ENCODE measurements around the gene SETBP1.
A peak's percentile ranks its signal among the peaks of the same experiment; 100 is the strongest.

The SETBP1 gene

DNA sequence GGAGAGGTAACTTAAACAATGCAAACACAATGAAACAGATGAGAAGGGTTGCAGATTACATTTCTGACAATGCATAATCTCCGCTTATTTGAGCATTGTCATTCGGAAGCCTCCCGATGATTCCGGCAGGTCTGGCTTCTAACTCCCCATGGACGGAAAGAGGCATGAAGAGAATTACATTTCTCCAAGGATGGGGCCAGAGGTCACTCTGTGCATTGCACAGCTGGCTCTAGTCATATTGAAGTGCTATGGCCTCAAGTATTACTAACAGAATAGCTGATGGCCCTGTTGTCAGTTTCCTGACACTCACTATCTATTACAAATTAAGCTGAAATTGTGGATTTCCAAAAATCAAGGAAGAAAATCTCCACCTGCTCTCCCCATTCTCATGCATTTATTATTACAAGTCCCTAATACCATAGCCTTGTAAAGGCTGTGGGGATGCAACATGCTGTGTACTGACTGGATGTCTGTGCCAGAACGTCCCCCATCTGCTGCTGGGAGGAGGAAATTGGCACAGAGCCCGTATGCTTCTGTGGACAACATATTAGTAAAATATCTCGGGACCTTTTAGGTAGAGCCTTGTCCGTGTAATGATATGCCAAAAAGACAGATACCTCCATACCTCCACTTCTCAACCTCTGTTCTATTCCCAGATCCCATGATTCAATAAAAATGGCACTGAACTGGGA, 168.1 kb downstream of the SETBP1 start:
- DNase-seq: peak; percentile 7 to 21

- no peak for DNase-seq
Measured at GRCh38 chr18:44849361-44849760, 168.7 kb downstream of the SETBP1 start.

DNA sequence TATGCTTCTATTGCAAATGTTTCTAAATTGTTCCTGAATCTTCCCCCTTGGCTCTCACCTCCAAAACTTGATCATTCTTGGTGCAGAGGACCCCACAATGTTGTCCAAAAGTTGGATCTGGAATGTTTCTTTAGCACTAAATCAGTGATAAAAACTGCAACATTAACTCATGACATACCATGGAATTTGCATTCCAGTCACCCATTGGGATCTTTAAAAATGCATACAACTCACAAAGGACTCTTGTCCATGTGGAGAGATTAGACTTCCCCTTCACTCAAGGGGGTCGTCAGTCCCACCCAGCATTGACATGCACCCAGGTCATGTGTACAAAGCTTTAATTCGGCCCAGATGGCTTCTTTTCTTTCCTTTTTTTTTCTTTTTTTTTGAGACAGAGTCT, 169.3 kb downstream of the SETBP1 start:
- DNase-seq: no peak

DNA sequence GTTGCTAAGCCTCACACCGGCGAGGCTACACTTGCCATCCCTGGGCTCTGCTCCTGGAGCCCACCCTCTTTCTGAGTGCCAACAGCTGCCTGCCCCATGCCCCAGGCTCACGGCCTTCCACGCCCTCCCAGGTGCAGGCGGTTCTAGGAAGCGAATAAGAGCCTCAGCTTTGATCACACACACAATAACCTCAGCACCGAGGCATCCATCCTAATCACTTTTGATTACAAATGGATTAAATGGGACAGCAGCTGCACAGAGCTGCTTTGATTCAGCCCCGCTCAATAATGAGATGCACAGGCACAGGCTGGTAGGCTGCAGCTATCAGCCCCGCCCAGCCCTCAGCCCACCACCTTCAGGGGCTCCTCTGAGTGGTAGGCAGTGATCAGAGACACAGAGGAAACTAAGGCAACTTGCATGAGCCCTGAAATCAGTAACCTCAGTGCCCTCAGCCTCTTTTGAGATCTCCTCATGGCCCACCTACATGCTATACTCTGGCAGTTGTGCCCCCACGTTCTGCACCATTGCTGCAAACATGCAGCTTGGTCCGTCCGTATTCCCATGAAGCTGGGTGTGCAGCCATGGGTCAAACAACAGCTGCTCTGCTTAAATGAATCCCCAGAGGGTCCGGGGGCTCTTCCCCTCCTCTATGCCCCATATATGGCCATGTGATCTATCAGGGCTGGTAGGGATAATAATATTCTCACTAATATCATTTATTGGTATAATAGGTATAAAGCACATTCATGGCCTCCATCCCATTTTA, 171.4 kb downstream of the SETBP1 start:
- peak; percentile 29 to 71 for DNase-seq

DNA sequence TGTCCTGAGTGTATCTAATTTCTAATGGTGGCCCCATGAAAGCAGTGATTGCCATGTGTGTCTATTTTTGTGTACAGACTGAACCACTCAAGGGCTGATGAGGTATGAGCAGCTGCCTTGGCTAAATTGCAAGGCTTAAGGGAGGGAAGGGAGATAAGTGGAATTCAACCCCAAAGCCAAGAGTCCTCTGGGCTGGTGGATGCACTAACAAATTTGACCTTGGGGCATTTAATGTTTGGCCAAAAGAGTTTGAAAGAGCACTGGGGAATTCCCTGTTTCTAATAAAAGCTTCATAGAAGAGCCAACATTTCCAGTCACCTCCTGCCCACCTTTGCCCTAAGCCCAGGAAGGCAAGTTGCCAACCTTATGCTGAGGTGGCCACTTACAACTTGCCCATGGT, 172.1 kb downstream of the SETBP1 start:
- peak; percentile 87 to 89 for DNase-seq

DNA sequence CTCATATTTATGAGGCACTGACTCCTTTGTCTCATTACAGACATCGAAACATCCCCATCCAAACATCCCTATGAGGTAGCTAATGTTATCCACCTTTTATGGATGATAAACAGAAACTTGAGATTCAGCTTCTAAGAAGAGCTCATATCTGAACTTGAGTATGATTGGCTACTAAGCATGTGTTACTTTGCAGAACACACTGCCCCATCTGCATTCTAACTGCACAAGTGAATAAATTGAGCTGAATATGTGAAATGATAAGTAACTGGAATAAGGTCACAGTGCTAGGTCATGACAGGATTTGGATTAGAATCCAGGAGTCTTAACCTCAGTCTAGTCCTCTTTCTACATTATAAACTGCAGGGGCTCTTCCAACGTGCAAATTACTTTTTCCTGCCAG, 172.7 kb downstream of the SETBP1 start:
- DNase-seq: no peak

GRCh38 chr18:44855681-44856080, 175.0 kb downstream of the SETBP1 start:
- DNase-seq: no peak

GRCh38 chr18:44856157-44856556, 175.5 kb downstream of the SETBP1 start:
- no peak for DNase-seq

DNA sequence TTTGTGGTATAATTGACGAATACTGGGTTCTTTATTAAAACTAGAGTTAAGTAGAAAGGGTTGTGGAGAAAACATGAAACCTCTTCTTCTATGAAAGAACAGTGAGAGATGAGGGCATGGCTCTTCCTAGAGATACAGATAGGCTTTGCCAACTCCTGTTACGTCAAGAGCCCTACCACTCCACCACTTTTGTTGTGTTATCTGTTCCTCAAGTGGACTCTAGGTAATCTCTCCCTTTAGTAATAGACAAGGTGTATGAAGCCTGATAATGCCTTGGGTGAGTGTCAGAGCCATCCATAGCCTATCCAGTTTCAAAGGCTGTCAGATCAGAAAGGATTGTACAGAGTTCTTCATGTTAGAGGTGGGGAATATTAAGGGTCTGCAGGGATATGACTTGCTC, 176.4 kb downstream of the SETBP1 start:
- no peak for DNase-seq

GRCh38 chr18:44857744-44858491, 177.2 kb downstream of the SETBP1 start:
- DNase-seq: no peak

GRCh38 chr18:44859263-44859662, 178.6 kb downstream of the SETBP1 start:
- DNase-seq: no peak

DNA sequence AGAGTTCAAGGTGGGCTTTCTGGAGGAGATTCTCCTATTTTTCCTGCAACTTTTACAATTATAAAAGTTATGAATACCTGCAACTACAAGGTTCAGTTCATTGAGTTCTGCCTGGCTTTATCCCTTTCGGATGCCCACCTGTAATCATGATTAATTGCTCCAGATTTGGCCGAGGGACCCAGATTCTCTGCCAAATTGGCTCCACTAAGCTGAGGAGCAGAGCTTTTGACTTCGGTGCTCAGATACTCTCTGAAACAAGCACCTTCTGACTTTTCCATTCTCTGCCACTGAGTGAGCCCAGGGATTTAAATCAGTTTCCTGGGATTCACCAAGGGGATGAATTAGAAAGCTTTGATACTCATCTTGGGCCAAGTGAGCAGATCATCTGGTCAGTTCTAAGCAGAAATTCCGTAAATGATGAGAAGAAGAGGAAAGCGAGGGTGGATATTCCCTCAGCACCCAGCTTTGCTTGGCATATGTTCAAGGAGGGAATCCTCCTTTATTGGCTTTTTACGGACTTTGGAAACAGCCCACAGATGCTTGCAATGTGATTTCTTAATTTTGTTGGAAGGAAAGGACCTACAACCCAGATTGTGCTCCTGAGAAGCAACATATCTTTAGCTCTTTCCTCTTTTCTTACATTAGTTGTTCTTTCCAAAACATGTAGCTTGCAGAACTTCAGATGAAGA, 179.2 kb downstream of the SETBP1 start:
- no peak for DNase-seq

- no peak for DNase-seq
Measured at GRCh38 chr18:44862112-44862511, 181.4 kb downstream of the SETBP1 start.

GRCh38 chr18:44866103-44866502, 185.4 kb downstream of the SETBP1 start:
- DNase-seq: no peak

GRCh38 chr18:44869533-44869932, 188.8 kb downstream of the SETBP1 start:
- DNase-seq: no peak

- no peak for DNase-seq
Measured at GRCh38 chr18:44870631-44871502, 190.2 kb downstream of the SETBP1 start.

- no peak for DNase-seq
Measured at GRCh38 chr18:44871771-44872170, 191.1 kb downstream of the SETBP1 start.

GRCh38 chr18:44876024-44876423, 195.3 kb downstream of the SETBP1 start:
- DNase-seq: no peak

GRCh38 chr18:44876755-44877154, 196.1 kb downstream of the SETBP1 start:
- DNase-seq: no peak

DNA sequence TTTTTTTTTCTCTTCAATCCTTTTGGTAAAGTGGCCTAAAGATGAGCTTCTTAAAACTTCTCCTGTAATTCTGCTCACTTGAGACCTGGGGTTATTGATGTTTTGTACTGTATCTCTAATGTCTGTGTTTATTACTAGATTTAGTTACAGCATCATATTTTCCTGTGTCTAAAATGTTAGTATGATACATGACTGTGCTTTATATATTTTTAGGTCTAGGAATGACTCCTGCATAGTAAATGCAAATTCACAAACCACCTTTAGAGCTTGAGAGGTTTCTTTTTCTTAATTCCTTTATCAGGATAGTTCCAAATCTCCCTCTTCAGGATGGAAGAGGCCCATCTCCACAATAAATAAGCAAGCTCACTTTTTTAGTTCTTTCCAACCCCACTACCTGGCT, 197.6 kb downstream of the SETBP1 start:
- no peak for DNase-seq

DNA sequence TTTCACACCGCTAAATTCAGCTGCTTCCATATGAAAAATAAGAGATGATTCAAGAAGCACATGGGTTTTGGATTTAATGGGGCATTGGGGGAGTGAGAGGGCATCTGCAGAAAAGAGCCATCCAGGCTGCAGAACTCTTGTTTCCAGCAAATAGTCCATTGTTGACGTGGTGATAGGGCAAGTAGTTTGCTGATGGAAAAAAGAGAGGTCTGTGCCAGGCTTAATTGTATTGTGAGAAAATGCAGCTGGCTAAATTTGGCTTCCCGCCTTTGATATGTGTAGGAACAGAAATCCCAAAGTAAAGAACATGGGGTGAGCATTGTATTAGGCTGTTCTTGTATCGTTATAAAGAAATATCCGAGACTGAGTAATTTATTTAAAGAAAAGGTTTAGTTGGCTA, 199.5 kb downstream of the SETBP1 start:
- DNase-seq: no peak

GRCh38 chr18:44881461-44882162, 200.9 kb downstream of the SETBP1 start:
- no peak for DNase-seq
